Airway epithelial cell (primary cell): ENCODE results near the gene NPS. TPM values are rescaled to one million over a fixed set of nuclear protein-coding genes. Genes with fewer than 3 reads are reported as not detected.

Experiments used
- total RNA-seq: library from RNA; depleted of rRNA; stranded (reverse); fragments of >200 nt; gene quantifications from 2 replicates; pipeline ENCODE4 v1.2.3, GENCODE V29; 2015

NPS gene, protein sequence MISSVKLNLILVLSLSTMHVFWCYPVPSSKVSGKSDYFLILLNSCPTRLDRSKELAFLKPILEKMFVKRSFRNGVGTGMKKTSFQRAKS
- total RNA-seq = not detected in 2 replicates

DNA sequence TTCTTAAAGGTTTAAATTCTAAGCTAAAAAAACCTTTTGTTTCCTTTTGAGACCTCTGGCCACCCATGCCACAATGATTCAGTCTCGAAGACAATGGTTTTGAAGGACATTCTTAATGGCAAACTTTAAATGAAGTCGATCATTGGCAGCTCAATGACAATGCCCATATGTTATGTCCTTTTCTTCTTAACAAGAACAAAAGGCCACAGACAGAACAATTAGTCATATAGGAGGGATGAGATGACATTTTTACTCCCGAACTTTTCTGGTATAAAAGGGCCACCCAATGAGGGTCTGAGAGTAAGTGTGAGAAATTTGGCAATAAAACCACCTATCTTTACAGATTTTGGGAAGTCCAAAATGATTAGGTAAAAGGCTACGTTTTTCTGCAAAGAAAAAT, at the start of gene NPS:
TSS of gene NPS (plus strand) at position 301 of the 400 bp plus-strand sequence. CDS start at position 361, 60 bp downstream.

Other genes with a start within 250 kb of the NPS start
- gene FOXI2, start 187.9 kb downstream of the NPS start, total RNA-seq = not detected in 2 replicates